HG02763 (cell line): ENCODE measurements around the gene MGAT4A.
A peak's percentile ranks its signal among the peaks of the same experiment; 100 is the strongest.
"Not testable (repeated sequence)": the region's sequence is repeated elsewhere in the genome, so short reads cannot be mapped to it uniquely, and the experiment has no call there.

Experiments used
- ATAC-seq: cut with Tn5 transposase; IDR thresholded peaks from one replicate; pipeline ENCODE4 v1.9.1; 2021; ENCODE audit warnings: mild to moderate bottlenecking, moderate library complexity; ENCODE audit not compliant: unreplicated experiment

The MGAT4A gene

GRCh38 chr2:98759827-98760625 is 29.1 kb upstream of the MGAT4A start:
- ATAC-seq: no peak

- ATAC-seq: no peak
Measured at GRCh38 chr2:98759338-98759737, 28.4 kb upstream of the MGAT4A start.

DNA sequence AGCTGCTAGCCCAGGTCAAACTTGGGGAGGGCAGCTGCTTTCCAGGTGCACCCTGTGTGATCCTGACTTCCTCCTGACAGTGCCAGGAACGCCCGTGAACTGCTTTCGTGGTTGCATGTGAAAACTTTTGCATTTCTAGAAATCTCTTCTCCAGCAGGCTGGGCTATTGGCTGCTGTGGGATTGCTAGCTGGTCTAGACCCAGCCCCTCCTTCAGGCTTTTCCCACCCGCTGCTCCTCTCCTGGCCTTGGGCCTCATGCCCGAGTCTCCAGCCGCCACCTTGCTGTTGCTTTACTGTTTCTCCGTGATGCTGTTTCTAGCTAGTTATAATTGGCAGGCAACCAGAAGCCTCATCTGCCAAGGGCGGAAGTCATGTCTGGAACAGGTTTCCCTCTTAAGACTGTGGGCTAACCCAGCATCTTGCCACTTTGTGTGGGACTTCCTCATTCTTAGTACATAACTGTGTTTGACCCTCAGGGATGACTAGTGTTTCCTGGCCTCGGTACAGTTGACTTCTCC is 27.0 kb upstream of the MGAT4A start:
- peak; percentile 84 for ATAC-seq

DNA sequence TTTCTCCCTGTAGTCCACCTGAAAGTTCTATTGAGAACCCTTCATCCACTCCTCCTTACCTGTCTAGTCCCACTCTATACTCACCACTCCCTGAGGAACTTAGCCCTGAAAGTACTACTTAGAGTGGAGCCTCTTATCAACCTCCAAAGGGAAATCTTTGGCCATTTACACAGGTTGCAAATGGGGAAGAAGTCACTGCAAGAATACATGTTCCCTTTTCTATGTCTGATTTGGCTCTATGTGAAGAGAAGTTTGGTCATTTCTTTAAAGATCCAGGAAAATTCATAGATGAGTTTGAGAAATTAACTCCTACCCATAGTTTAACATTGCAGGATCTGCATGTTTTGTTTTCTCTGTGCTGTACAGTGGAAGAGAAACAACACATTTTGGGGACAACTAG is 22.9 kb upstream of the MGAT4A start:
- no peak for ATAC-seq

DNA sequence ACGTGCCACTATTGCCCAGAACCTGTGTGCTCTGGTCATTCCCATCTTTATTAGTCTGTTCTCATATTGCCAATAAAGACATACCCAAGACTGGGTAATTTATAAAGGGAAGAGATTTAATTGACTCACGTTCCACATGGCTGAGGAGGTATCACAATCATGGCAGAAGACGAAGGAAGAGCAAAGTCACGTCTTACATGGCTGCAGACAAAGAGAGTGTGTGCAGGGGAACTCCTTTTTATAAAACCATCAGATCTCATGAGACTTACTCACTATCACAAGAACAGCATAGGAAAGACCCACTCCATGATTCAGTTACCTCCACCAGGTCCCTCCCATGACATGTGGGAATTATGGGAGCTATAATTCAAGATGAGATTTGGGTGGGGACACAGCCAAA is 21.8 kb upstream of the MGAT4A start:
- ATAC-seq: not testable (repeated sequence)

- no peak for ATAC-seq
Measured at GRCh38 chr2:98751748-98752147, 20.8 kb upstream of the MGAT4A start.

DNA sequence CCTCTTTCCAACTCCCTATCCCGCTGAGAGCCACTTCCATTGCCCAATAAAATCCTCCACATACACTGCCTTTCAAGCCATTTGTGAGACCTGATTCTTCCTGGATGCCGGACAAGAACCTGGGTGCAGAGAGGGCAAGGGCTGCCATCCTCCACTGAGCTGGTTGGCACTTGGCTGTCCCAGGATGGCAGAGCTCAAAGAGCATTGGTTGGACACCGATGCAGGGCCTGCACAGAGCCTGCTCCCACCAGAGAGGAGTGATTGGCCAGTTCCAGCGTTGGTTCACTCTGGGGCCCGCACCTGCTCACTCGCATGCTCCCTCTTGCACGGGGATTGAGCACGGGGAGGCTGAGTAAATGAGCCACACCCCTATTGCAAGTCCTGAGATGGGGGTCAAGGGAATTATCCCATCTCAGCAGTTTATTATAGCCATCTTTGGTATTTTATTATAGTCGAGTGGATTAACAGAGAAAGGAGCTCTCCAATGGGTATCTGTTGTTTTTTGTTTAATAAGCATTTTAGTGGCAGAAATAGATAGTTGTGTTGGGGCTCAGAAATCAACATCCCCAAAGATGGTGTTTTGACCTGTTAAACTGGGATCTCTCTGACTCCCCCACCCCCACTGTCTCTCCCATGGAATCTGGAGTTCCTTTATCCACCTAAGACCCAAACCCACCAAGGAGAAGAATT is 19.8 kb upstream of the MGAT4A start:
- ATAC-seq: no peak

GRCh38 chr2:98749066-98749450 is 18.1 kb upstream of the MGAT4A start:
- no peak for ATAC-seq

DNA sequence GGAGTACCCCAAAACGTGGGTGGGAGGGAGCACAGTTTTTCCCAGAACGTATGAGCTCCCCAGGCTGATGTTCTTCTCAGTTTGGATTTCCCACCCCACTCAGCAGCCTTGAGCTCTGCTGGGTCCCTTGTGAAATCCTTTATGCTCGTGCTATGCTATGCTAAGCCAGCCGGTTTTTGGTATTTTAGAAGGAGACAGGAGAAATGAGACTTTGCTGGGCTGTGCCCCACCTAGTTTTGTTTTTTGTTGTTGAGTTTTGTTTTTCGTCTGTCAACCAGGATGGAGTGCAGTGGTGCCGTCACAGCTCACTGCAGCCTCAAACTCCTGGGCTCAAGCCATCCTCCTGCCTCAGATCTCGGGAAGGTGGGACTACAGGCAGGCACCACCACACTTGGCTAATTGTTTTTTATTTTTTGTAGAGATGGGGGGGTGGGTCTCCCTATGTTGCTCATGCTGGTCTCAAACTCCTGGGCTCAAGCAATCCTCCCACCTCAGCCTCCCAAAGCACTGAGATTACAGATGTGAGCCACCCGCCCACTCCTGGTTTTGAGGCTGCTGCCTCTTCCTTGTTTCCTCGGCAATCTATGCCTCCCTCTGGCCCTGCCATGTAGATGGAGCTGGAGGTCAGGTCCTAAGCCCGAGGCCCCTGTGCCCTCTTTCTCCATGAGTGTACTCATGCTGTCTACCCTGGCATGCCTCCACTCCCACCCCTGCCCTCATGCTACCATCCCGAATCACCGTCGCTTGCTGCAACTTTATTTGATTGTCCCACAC is 17.5 kb upstream of the MGAT4A start:
- no peak for ATAC-seq

DNA sequence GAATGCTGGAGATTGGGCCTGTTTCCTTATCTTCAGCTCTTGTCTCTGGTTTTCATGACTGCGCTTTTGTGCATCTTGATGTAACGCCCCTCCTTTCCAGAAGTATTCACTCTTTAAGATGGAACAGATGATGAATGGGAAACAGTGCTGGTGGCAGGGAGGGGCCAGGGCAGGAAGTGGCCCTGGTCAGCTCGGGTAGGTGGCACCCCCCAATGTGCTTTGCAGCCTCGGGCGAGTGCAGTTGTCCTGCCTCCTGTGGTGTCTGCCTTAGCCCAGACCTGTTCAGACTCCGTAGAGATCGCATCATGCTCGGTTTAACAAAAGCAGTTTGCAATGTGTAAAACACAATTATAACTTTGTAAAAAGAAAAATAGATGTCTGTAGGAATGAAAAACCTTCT is 17.0 kb upstream of the MGAT4A start:
- no peak for ATAC-seq

DNA sequence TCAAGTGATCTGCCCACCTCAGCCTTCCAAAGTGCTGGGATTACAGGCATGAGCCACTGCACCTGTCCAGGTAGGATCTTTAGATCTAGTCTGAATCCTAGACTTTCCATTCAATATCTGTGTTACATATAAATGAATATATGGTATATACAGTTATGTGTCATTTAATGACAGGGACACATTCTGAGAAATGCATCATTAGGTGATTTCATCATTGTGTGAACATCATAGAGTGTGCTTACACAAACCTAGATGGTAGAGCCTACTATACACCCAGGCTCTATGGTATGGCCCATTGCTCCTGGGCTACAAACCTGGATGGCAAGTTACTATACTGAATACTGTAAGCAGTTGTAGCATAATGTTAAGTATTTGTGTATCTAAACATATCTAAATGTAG is 15.5 kb upstream of the MGAT4A start:
- no peak for ATAC-seq

DNA sequence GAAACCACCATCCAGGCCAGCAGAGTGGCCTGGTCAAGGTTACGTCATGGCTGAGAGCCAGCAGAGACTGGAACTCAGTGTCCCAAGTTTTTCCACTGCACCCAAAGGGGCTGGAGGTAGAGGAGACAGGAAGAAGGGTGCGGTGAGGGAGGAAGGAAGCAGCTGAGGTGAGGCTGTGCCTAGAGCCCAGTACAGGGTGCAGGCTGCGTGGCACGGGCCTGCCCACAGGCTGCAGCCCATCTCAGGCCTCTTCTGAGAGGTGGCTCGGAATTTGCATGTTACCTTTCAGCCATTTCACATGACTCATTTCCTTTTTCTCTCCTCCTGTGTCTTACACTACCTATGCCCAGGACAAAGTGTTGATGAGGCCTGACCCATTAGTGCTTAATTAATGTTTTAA is 13.7 kb upstream of the MGAT4A start:
- no peak for ATAC-seq

- no peak for ATAC-seq
Measured at GRCh38 chr2:98743835-98744234, 12.9 kb upstream of the MGAT4A start.

DNA sequence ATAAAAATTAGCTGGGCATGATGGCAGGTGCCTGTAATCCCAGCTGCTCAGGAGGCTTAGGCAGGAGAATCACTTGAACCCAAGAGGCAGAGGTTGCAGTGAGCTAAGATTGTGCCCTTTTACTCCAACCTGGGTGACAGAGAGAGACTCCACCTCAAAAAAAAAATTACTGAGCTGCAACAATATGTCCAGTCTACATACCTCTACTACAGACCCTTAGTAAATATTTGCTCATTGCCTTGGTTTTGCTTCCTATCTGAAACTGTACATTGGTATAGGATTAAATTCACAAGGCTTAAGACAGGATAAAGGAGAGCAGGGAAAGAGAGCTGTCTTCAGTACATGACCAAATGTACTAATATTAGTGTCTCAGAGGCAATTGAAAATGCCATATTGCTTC is 8.1 kb upstream of the MGAT4A start:
- ATAC-seq: no peak

- ATAC-seq: no peak
Measured at GRCh38 chr2:98738304-98738703, 7.4 kb upstream of the MGAT4A start.

- ATAC-seq: no peak
Measured at GRCh38 chr2:98737848-98738247, 6.9 kb upstream of the MGAT4A start.

DNA sequence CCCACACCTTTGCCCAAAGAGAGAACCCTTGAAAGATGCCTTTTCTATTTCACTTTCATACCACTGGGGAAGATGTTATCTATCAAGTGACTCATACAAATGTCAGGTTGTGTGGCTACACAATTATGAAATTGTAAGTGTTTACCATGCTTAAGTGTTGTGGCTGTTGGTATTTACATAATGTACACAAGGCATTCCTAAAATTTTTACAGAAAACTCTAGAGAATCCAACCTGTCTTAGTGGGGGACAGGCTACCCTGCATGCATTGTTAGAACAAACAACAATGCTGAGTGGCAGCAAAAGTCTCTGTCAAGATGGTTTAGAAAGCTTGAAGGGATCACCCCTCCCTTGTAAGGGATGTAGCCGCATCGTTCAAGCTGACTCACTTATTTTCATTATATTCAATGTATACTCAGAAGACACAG is 5.5 kb upstream of the MGAT4A start:
- ATAC-seq: no peak

GRCh38 chr2:98734823-98735260 is 3.9 kb upstream of the MGAT4A start:
- no peak for ATAC-seq

- no peak for ATAC-seq
Measured at GRCh38 chr2:98734162-98734561, 3.2 kb upstream of the MGAT4A start.

DNA sequence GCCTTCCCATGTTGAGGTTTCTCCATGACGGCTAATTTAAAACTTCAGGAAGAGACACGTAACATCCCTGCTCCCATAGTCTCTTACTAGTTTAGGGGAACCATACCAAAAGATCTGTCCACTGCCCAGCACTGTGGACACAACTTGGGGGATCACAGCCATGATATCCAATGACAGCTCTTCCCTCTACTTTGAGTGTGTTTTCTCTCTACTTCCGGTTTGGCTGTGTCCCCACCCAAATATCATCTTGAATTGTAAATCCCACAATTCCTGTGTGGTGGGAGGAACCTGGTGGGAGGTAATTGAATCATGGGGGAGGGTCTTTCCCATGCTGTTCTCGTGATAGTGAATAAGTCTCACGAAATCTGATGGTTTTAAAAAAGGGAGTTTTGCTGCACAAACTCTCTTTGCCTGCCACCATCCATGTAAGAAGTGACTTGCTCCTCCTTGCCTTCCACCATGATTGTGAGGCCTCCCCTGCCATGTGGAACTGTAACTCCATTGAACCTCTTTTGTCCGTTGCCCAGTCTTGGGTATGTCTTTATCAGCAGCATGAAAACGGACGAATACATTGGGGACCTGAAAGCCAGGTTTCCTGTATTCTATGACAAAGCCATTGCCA is 1.6 kb upstream of the MGAT4A start:
- no peak for ATAC-seq

DNA sequence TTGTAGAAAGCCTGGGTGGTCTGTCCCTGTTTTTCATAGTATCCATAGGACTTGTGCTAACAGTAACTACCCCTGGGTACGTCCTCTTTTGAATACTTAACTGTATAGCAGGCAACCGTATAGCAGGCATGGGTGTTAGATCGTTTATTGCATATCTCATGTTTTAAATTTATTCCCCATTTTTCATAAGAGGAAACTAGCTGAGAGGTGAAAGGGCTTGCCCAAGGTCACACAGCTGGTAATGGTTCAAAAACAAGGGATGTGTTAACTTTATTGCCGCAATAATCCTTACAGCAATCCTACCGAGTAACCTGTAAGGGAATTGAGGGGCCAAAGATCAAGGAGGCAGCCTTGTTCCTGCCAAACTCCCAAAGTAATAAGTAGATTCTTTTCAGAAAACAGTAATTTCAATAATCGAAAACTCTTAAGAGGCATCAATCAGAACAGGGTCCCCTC is 990 bp upstream of the MGAT4A start:
- no peak for ATAC-seq
